NCI-H1048 (cell line): Measurements from ENCODE around the gene CYRIA.

ENCODE experiments used
- DNase-seq: peaks from one replicate; lab custom pipeline; 2025; lab: John Stamatoyannopoulos, UW

Gene CYRIA

GRCh38 chr2:16629770-16630169 lies 35.9 kb downstream of the CYRIA start:
- no peak for DNase-seq

GRCh38 chr2:16629044-16629443 lies 36.6 kb downstream of the CYRIA start:
- no peak for DNase-seq

- DNase-seq = no peak
These were observed 37.3 kb downstream of the CYRIA start for GRCh38 chr2:16628314-16628713.

- DNase-seq = no peak
These were observed 38.5 kb downstream of the CYRIA start for GRCh38 chr2:16626997-16627605.

GRCh38 chr2:16626497-16626896 lies 39.1 kb downstream of the CYRIA start:
- DNase-seq = no peak

- DNase-seq = no peak
These were observed 39.9 kb downstream of the CYRIA start for GRCh38 chr2:16625759-16626158.

- DNase-seq = no peak
These were observed 40.4 kb downstream of the CYRIA start for GRCh38 chr2:16625201-16625729.

GRCh38 chr2:16624436-16624780 lies 41.2 kb downstream of the CYRIA start:
- no peak for DNase-seq

- DNase-seq = no peak
These were observed 41.8 kb downstream of the CYRIA start for GRCh38 chr2:16623564-16624435.

- no peak for DNase-seq
These were observed 42.6 kb downstream of the CYRIA start for GRCh38 chr2:16623031-16623430.

GRCh38 chr2:16622399-16622968 lies 43.1 kb downstream of the CYRIA start:
- DNase-seq = no peak

- no peak for DNase-seq
These were observed 44.3 kb downstream of the CYRIA start for GRCh38 chr2:16621316-16621715.

GRCh38 chr2:16620590-16620989 lies 45.0 kb downstream of the CYRIA start:
- DNase-seq = no peak

GRCh38 chr2:16619576-16620245 lies 45.9 kb downstream of the CYRIA start:
- no peak for DNase-seq

- no peak for DNase-seq
These were observed 48.1 kb downstream of the CYRIA start for GRCh38 chr2:16617282-16618266.
